A673 (cell line): ENCODE measurements around the gene ZFP37.

Experiments
- CTCF ChIP-seq: fragments of 300-800, 200-600 bp; sonication (generic); conservative IDR thresholded peaks from 2 replicates; pipeline ENCODE4 v1.5.1; 2017; ENCODE audit warnings: low read depth, mild to moderate bottlenecking, antibody characterized with exemption, low read length, moderate library complexity, mixed read lengths
- EZH2 ChIP-seq: fragments of 200-600 bp; sonication (generic); IDR thresholded peaks from 2 replicates; pipeline ENCODE4 v1.6.1; 2017; ENCODE audit warnings: borderline replicate concordance, low read depth, mild to moderate bottlenecking, mixed read lengths, antibody characterized with exemption, low read length; ENCODE audit not compliant: poor library complexity, severe bottlenecking

- no peak for TF ChIP-seq EZH2
- TF ChIP-seq CTCF = no peak
Measured at GRCh38 chr9:113012492-113012891, 44.0 kb downstream of the ZFP37 start.
